ENCODE data around the gene ATP6V0B.

The ATP6V0B gene

GRCh38 chr1:44002606-44003157 lies 27.9 kb downstream of the ATP6V0B start:
- no peak for DNase-seq (ENCODE audit: low read depth)

- DNase-seq (ENCODE audit: low read depth) = no peak
These were observed 33.5 kb downstream of the ATP6V0B start for GRCh38 chr1:44008259-44008658.

- no peak for DNase-seq (ENCODE audit: low read depth)
These were observed 36.2 kb downstream of the ATP6V0B start for GRCh38 chr1:44010935-44011471.

GRCh38 chr1:44012404-44012803 lies 37.6 kb downstream of the ATP6V0B start:
- no peak for DNase-seq (ENCODE audit: low read depth)

GRCh38 chr1:44012941-44013609 lies 38.3 kb downstream of the ATP6V0B start:
- DNase-seq (ENCODE audit: low read depth) = no peak

- DNase-seq (ENCODE audit: low read depth) = no peak
These were observed 39.2 kb downstream of the ATP6V0B start for GRCh38 chr1:44013949-44014348.

GRCh38 chr1:44014365-44015104 lies 39.8 kb downstream of the ATP6V0B start:
- no peak for DNase-seq (ENCODE audit: low read depth)

- DNase-seq (ENCODE audit: low read depth) = no peak
These were observed 40.4 kb downstream of the ATP6V0B start for GRCh38 chr1:44015206-44015605.

- no peak for DNase-seq (ENCODE audit: low read depth)
These were observed 41.5 kb downstream of the ATP6V0B start for GRCh38 chr1:44016041-44016889.

- DNase-seq (ENCODE audit: low read depth) = no peak
These were observed 42.2 kb downstream of the ATP6V0B start for GRCh38 chr1:44016890-44017400.

- DNase-seq (ENCODE audit: low read depth) = no peak
These were observed 44.7 kb downstream of the ATP6V0B start for GRCh38 chr1:44019466-44019948.

GRCh38 chr1:44020464-44020863 lies 45.7 kb downstream of the ATP6V0B start:
- no peak for DNase-seq (ENCODE audit: low read depth)

GRCh38 chr1:44021156-44021555 lies 46.4 kb downstream of the ATP6V0B start:
- no peak for DNase-seq (ENCODE audit: low read depth)

GRCh38 chr1:44021581-44022321 lies 47.0 kb downstream of the ATP6V0B start:
- no peak for DNase-seq (ENCODE audit: low read depth)

- DNase-seq (ENCODE audit: low read depth) = no peak
These were observed 49.5 kb downstream of the ATP6V0B start for GRCh38 chr1:44024031-44024902.

GRCh38 chr1:44024903-44025525 lies 50.3 kb downstream of the ATP6V0B start:
- DNase-seq (ENCODE audit: low read depth) = no peak

GRCh38 chr1:44025816-44026215 lies 51.1 kb downstream of the ATP6V0B start:
- no peak for DNase-seq (ENCODE audit: low read depth)

- no peak for DNase-seq (ENCODE audit: low read depth)
These were observed 52.6 kb downstream of the ATP6V0B start for GRCh38 chr1:44027320-44027719.

Measured in activated gamma-delta T cell treated with anti-CD3 and anti-CD28 coated beads, Interleukin-2, amount 50 U/mL, for 16 hours (primary cell).